CD4-positive, alpha-beta T cell treated with Interferon alpha-2 for 1 hour (primary cell): ENCODE results near the gene FAAP100.

Experiments
- DNase-seq, 2 donors: peaks; one replicate each; pipeline ENCODE4 v3.0.0-alpha.2; 2020 to 2022

Gene FAAP100

DNA sequence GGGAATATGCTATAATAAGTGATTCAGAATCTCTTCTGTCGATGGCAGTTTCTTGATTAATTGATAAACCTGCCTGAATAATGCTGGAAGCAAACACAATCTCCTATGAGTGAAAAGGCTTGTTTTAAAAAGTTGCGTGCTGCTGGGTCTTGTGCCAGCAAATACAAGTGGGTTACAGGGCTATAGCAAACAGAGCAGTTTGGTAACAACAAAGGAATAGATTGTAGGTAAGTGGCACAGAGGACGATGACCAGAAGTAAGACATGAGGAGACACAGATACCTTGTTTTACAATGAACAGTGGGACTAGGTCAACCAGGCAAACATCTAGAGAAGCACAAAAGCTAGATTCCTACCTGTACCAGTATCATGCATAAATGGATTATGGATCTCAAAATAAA lies 23.7 kb upstream of the FAAP100 start:
- DNase-seq, result no peak

DNA sequence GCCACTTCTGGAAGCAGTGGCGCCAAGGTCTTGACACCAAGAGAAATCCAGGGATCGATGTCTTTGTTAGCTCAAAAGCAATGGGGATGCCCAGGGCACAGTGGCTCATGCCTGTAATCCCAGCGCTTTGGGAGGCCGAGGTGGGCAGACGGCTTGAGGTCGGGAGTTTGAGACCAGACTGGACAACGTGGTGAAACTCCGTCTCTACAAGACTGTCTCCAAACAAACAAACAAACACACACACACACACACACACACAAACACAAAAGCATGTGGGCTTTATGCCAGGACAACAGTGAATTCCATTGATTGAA lies 22.4 kb upstream of the FAAP100 start:
- DNase-seq, result no peak

DNA sequence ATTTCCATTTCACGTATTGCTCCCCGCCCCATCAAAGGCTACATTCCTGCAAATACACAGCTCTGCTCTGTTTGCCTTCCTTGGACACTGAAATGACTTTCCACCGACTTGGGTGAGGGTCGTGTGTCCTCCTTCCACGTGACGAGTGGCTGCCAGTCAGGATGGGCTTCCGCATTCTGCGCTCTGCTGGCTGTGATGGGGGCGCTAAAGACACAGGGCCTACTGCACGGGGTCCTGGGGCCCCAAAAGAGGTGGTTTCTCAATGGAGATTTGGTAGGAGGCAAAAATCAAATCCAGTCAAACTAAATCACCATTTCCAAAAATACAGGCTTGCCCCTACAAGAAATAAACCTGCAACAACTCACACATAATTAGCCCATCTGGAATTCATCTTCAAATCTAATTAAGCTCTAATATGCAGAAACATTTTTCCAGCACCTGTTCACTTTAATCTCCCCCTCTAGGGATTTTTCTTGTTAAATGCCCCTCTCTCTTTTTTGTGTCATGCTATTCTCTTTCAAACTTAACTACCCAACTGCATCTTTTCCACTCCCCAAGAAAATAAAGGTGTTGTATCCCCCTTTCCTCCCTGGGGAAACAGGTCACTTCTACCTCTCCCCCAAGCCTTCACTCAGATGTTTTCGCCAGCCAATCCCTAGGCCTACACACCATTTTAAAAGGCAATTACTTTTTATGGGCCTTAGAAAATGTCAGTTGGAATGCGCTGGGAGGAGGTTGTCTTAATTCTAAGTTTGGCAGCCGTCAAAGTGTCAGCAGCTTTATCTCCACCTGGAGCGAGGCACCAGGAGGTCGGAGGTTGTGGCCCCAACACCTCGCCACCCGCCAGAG lies 21.9 kb upstream of the FAAP100 start:
- no peak for DNase-seq

DNA sequence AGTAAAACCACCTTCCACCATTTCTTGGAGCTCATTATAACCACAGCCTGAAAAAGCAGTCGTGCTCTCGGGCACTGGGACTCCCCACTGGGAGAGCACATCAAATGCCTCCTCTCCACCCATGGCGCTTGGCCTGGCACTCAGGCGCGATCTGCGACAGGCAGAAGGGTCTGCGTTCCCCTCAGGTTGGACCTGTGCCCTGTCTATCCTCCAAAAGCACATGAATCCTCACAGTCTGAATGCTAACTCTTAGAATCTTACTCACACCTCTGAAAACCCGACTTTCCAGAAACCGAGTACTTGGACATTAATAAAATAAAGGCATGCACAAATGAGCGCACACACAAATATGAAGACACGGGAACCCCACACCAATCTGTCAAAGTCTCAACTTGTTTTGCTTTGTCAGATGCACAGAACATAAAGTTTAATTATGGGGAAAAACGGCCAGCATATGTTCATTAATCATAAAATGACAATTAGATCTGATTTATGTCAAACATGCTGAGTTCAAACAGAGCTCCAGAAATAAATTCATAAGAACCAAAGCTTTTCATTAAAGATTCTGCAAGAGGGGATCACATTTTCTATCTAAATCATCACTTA lies 20.5 kb upstream of the FAAP100 start:
- DNase-seq, result no peak

DNA sequence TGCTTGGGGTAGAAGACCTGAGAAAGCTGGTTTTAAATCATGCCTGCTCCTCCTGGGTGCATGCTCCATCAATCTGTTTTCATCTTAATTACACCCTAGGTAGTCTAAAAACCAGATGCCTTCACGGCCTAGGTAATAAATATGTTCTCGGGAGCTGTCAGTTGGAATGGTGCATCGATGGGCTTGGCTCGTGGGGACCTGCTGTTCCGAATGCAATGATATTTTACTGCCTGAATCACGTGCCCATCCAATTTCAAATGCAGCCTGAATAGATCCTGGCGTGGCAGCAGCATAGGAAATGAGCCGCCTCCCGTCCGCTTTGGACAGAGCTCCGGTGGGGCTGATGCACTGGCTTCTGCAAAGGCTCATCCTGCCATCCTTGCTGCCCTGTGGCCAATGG lies 18.8 kb upstream of the FAAP100 start:
- DNase-seq, result no peak

DNA sequence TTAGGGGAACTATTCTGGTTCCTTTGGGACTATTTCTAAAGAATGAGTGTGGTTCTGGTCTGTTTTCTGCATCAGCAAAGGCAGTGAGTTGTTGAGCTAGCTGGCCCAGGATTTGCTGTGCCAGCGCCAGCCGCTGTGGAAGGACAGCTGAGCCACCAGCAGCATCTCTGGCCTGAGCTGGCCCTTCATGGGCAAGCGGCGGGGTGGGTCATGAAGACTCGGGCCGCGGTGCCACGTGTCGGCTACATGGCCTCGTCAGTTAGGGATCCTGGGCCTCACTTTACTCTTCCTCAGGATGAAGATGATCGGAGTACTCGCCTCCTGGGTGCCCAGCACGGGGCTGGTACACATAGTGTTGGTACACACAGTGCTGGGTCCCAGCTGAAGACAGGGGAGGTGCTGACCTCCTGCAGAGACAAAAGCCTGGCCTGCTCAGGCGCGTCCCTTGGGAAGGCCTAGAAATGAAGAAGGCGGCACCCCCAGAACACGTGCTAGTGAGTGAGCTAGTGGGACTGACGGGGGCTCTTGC lies 17.9 kb upstream of the FAAP100 start:
- no peak for DNase-seq

DNA sequence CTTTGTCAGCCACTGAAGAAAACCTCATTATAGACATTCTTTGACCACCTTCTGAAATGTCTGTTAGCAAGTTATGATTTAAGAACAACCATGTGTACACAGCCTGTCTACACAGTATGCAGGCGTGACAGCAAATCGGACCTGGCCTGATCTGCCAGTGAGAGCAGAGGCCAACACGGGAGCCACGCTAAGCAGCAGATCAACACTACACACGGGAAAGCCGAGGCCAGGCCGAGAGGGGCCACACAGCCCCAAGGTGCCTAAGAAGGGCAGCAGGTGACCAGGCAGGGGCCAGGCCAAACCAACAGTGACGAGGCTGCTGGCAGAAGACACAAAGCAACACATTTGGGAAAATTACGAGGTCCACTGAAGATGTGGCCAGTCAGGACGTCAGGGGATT lies 16.3 kb upstream of the FAAP100 start:
- no peak for DNase-seq

DNA sequence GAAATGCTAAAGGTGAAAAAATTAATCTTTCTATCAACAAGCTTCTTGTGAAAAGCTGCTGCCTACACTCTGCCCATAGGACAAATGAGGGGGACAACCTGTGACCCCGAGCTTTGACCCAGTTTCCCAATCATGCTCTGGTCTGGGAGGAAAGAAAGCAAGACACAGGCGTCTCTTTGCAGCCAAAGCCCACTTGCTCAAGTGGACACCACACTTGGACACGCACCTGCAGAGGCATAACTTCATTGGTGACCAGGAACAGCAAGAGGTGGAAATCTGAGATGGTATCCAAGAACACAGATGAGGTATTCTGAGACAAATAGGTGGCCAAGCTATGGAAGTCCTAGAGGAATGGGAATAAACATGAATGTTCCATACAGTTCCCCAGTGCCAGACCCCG lies 15.0 kb upstream of the FAAP100 start:
- no peak for DNase-seq

DNA sequence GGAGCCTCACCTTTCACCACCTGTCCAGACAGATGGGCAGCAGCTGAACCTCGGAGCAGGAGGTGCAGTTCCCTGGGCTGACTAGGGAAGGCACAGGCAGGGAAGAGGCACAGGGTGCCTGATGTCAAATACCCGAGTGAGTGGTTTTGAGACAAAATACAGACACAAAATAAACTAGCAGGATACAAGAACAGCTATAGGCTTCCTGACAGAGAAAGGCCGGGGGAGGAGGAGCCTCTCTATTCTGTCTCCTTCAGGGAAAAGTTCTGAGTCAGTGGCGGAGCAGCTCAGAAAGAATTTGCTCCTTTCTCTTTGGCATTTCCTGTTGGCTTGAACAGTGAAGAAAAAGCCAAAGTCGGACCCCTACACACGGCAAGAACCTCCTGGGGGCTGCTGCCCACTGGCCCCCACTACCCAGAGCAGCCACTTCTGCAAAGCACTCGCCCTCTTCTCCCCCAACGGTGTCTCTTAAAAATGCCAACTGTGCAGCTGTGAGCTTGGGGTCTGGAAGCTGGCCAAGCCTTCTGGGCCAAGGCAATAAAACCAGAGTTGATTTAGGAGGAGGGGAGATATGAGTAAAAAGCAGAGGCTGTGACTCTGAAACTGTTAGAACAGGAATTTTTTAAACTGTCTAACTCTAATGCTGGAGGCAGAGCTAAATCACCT lies 14.4 kb upstream of the FAAP100 start:
- no peak for DNase-seq

DNA sequence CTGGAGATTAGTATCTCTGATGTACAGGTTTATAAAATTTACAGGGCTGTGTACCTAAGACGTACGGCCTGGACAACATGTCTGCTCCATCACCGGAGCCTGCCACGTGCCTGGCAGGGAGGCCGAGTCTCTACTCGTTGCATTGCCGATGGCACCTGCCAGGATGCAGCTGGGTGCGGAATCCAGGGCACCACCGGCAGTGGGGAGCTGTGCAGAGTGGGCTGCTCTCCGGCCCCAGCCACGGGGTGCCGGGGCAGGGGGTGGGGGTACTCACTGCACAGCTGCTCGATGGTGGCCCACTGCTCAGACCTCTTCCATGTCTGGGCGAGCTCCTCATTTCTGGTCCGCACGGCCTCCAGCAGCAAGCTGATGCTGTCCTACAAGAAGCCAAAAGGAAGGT lies 13.1 kb upstream of the FAAP100 start:
- no peak for DNase-seq

DNA sequence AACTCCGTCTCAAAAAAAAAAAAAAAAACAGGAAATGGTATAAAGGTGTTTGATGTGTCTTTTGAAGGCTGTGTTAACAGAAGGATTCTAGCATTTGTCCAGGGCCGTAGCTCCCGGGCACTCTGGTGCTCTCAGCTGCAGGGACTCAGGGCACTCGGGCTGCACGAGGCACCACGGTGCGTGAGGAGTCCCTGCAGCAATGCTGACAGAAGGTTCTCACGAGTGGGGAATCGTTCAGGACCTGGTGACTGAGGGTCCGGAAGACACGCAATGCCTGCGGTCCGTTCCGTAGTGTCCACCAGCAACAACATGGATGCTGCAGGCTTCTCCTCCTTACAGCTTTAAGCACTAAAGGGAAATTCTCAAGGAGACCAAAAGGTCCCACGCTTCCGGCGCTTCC lies 12.6 kb upstream of the FAAP100 start:
- DNase-seq, result no peak

DNA sequence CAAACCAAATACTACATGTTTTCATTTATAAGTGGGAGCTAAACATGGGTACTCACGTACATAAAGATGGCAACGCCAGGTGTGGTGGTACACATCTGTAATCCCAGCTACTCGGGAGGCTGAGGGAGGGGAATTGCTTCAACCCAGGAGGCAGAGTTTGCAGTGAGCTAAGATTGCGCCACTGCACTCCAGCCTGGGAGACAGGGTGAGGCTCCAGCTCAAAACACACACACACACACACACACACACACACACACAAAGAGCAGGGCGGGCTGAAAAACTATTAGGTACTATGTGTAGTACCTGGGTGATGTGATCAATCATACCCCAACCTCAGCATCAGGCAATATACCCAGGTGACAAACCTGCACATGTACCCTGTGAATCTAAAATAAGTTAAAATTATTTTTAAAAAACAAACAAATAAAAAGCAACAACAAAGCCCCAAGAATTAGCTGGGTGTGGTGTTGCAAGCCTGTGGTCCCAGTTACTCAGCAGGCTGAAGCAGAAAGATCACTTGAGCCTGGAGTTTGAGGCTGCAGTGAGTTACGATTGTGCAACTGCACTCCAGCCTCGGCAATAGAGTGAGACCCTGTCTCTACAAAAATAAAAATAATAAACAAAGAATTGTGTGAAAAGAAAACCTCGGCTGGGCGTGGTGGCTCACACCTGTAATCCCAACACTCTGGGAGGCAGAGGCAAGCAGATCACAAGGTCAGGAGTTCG lies 11.9 kb upstream of the FAAP100 start:
- no peak for DNase-seq

DNA sequence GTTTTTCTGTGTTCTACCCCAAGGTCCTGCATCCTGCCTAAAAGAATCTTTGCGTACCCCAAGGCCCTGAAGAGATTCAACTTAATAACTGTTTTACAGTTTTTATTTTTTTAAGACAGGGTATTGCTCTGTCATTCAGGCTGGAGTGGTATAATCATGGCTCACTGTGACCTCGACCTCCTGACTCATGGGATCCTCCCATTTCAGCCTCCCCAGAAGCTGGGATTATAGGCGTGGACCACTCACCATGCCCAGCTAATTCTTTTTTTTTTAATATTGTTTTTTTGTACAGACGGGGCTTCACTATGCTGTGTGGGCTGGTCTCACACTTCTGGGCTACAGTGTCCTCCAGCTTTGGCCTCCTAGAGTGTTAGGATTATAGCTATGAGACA lies 9.3 kb upstream of the FAAP100 start:
- DNase-seq, result no peak

DNA sequence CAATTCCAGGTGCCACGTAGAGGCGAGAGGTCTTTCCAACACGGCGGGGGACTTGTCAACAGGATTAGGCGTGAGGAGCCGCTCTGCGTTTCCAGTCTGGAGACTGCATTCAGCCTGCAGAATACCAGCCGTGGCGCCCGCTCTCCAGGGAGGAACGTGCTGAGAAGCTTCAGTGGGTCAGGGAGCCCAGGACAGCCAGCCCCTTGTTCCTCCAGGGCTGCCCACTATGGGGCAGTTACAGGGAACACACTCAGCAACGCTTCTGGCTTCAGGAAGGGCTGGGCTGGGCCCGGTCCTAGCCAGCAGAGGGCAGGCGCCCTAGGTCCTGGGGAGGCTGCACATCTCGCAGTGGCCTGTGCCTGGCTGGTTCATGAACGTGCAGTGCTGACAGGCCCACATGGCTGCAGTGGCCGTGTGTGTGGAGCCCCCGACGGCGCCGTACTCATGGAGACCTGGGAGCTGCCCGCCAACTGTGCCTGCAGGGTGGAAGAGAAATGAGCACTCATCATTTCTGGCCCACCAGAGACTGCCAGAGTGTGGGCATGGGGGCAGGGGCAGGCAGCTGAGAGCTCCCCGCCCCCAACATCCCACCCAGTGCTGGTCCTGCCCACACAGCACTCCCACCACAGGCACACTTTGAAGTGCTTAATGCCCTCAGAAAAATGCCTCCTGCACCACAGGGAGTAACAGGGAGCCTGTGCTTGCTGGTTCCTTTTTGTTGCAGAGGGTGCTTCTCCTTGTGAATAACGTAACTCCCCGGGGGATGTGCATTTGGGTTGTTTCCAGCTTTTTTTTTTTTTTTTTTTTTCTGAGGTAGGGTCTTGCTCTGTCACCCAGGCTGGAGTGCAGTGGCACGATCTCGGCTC lies 7.0 kb upstream of the FAAP100 start:
- no peak for DNase-seq

DNA sequence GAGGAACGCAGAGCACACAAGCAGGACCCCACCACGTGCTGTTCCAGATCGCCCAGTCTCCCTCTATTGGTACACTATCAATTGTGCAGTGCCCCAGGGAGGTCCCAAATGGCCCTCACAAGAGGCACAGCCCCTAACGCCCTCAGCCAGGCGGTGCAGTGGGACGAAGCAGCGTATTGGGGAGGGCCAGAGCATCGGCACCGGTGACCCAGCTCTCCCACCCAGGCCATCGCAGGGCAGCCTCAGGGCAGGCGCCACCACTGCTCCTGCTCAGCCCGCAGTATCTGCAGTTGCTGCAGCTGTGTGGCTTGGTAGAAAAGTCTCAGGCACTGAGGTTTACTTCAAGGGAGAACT lies 5.9 kb upstream of the FAAP100 start:
- DNase-seq, result no peak

DNA sequence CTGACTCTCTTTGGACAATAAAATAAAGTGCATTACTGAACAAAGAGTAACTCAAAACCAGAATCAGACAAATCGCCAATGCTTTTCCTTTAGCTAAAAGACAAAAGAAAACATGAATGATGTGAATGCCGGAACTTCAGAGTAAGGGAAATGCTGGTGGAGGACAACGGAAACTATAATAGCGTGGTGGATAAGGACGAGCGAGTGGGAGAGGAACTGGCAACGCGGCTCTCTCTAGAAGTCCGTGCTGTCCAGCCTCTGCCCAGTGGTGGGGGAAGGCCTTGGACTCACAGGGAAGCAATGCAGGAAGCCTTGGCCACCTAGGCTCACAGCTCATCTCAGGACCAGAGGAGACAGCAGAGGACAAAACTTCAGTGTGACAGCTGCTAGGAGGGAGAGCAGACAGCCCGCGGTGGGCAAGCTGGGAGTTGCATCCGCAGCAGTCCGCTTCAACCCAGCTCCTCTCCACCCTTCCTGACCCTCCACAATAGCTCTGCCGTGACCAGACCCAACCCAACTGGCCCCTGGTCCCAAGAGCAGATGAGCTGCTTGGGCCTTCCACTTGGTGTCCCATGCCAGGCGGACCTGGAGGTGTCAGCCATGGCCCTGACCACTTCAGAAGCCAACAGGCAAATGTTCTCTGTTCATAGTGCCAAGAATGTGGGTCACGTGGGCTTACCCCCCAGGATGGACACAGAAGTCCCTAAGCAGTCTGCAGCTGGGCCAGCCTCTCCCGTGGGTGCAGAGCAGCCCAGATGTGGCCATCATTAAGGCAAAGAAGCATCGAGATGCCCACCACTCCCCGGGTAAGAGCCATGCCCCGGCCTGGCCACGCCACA lies 5.3 kb upstream of the FAAP100 start:
- DNase-seq, result no peak

DNA sequence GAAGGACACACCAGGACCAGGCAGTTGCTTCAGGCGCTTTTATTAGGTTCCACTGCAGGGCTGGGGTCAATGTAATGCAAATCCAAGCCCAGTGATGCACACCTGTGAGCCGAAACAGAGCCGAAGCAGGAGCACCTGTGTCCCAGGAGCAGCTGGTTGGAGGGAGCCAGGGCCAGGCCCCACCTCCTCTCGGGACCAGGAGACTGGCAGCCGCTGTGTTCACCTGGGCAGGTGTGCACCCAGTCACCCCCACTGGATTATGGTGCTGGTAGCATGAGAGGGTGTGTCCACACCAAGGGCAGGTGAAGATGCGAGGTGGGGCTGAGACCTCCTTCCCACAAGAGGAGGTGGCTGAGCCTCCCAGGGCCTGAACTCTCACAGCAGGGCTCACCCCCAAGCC lies 4.7 kb upstream of the FAAP100 start:
- DNase-seq, result no peak

DNA sequence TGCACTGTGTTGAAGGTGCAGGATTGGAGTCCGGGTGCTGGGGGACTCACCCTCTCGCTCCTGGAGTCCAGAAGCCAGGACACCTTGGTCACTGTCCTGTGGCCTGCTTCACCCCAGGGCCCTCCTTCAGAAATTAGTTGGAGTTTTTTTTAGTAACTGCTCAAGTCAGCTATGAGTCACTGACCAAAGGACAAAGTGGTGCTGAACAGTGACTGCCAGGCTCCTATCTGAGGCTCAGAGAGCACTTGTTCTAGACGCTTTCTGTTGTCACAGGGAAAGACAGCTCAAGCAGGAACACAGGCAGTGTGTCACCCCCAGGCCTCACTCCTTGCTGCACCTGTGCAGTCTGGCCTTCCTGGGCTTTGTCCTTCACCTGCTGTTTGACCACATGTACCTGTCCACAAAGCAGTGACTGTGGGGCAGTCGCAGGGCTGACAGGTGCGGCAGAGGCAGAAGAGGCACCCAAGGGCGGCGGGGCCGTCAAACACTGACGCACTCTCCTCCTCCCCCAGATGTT lies 4.1 kb upstream of the FAAP100 start:
- no peak for DNase-seq

DNA sequence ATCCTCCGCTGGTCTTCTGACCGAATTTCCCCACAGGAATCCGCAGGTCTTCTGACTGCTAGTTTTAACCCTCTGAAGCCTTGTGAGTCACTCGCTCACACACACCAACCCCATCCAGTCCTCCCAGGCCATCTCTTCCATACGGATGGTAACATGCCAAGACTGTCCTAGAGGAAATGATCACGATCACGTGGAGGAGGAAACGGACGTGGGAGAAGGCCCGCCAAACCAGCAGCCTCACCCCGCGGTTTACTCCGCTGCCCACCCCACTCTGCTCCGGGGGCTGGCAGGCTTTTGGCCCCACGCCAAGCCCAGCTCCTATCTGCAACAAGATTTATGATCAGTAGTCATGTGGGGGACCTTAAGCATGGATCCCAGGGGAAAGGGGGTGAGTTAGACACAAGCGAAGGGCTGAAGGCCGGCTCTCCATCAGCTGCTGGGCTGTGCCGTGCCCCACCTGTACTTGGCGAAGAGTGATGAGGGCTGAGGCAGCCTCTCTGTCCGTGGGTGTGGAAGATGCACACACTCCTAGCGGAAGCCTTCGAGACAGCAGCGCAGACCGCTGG lies 1.5 kb upstream of the FAAP100 start:
- no peak for DNase-seq

DNA sequence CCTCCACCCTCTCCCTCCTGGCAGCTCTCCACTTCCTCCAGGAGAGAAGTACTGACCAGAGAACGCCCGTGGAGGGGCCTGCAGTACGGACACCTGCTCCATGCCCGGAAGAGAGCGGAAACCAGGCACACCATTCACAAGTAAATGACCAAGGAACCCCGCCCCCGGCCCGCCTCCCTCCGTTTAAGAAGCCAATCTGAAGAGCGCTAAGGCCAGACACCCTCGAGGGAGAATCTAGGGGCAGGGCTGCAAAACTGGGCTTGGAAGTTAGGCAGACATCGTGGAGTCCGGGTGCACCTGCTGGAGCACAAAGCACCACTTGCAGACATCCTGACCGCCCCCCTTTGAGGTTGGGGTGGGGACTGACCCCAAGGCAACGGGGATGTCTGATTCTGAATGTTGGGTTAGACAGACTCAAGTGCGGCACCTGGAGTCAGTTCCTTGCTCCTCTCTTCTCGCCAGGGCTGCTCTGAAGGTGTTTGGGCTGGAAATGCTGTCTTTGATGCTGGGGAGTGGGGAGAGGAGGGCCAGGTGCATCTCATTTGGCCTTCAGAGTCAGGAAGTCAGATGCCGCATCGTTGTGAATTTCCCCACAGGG lies 964 bp upstream of the FAAP100 start:
- DNase-seq, result peak; percentile 67 to 81
